Measurements from ENCODE around the gene MYZAP.

Gene MYZAP

DNA sequence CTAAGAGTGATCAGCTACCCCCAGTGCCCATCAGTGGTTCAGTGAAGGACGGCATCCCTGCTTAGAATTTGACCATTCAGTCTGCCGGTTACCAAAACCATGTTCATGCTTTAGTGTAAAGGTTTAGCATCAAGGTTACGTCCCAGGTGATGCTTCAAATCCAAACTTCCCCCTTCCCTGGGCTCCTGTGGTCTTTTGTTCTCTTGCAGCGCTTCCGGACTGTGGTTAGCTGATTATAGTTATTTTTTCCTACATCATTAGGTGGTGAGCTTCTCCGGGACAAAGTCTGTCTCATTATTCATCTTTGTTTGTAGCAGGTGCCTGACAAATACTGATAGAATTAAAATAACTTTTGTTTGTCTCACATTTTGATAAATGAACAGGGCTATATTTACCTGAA, 28.3 kb upstream of the MYZAP start:
- DNase-seq: no peak

DNA sequence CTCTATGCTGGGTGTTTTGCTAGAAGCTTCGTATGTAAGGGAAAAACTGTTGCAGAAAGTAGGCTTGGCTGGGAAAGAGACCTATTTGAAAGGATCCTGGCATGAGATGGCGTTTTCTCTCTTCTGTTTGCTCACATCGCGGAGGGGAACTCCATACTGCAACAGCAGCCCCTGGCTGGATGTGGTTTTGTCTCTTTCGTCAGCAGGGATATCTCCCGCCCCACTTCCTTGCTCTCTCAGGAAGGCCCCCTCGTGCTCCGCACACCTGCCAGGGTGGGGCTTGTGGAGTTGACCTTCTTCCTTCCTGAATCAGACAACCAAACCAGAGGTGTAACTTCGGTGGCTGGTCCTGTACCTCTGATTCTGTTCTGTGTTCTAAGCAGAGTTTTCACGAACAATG, 26.4 kb upstream of the MYZAP start:
- DNase-seq: no peak

DNA sequence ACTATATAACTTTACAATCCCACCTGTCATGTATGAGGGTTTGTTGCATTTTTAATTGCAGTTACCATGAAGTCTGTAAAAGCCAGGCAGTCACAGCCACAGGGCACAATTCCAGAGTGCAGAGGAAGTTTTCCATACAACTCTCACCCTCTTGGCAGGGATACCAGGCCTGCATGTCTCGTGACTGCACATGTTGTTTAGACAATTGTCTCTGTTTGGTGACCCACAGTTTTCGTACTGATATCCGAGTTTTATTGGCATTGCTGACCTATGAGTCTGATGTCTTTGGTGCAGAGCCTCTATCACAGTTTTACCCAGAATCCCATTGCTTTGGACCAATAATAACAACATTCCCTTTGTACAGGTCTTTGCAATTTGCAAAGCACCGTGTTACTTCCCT, 24.9 kb upstream of the MYZAP start:
- no peak for DNase-seq

DNA sequence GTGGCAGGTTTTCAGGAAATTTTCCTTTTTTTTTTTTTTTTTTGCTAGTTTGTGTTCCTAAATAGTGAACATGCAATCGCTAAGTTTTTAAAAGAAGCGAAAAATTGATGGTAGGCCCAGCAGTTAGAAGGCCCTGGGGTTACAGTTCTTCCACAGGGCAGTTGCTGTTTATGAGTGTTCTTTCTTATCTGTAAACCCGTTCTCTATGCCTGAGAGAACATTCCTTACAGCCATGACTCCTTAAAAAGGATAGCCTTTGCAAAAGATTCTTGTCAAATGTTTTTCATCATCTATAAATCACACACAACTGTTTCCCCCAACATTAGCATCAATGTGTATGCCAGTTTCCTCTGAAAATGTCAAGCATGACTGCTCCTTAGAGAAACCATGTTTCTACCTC, 23.8 kb upstream of the MYZAP start:
- DNase-seq: no peak

DNA sequence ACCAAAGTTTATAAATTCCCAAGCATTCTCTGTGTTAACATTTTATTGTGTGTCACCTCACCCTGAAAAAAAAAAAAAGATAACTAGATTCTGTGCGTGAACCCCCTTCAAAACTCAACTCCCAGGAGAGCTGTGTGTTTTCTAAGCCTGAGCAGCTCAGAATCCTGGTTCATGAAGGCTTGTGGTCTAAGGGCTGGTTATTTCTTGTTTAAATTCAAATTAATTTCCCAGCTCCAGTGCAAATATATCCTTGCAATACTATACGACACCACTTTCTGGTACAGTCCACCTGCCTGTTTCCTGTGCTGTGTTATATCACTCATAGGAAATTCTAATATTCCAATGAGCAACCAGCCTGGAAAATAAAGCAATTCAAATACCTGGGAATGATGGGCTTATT, 23.4 kb upstream of the MYZAP start:
- DNase-seq: no peak

DNA sequence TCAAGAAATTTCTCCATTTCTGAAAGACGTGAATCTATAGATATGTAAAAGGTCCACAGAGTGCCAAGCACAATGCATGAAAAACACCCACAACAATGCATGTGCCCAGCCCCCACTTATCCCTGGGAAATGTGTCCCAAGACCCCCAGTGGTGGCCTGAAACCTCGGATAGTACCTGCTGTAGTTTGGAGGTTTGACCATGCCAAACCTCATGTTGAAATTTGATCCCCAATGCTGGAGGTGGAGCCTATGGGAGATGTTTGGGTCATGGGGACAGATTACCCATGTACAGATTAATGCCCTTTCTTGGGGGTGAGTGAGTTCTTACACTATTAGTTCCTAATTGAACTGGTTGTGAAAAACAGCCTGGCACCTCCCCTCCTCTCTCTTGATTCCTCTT, 21.4 kb upstream of the MYZAP start:
- DNase-seq: no peak

DNA sequence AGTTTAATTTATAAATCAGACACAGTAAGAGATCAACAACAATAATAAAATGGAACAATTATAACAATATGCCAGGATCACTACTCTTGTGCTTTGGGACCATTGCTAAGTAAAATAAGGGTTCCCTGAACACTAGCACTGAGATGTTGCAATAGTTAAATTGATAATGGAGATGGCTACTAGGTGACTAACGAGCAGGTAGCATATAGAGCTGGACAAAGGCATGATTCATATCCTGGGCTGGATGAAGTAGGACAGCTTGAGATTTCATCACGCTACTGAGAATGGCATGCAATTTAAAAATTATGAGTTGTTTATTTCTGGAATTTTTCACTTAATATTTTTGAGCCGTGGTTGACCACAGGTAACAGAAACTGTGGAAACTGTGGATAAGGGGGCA, 20.7 kb upstream of the MYZAP start:
- no peak for DNase-seq

DNA sequence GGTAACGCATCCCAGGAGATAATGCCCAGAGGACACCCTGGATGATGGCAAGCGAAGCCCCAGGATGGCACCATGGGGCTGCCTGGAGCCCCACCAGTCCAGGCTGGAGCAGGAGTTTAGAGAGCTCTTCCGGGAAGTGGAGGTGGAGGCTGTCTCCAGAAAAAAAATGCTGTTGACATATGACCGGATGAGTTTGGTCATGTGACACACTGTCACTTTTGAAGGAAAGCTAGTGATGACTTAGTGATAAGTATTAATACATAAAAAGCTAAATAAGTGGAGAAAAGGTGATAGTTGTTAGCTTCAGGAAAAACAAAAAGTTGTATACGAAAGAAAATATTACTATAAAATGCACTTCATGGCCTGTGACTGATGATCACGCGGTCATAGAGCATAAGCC, 20.0 kb upstream of the MYZAP start:
- DNase-seq: no peak

DNA sequence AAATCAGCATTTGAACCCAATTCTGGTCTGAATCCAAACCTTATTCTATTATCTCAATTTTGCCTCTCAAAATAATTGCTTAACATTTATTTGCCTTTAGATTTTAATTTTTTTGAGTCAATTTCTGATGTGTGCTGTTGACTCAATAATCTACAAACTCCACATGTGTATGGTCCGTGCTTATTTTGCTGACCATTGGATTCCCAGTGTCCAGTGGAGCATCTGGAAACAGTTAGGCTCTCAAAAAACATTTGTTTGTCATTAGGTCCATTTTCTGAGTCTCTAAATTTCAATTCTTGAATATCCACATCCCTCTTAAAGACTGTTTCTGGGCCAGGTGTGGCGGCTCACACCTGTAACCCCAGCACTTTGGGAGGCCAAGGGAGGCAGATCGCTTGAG, 19.2 kb upstream of the MYZAP start:
- no peak for DNase-seq

DNA sequence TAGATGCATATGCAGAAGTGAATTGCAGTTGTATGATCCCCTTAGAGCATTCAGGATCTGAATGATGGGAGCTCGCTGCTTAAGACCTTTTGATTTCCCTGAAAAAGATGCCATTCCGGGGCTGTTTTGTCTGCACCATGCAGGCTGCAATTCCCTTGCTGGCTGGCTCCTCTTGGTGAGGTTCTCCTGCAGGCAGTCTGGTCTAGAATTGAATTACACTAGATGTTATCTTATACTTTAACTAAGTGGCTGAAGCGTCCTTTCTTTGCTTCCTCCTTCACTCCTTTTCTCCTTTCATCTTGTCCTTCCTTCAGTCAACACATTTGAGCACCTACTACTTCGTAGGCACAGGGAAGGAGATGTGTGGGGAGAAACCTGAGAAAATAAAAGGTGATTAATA, 18.6 kb upstream of the MYZAP start:
- DNase-seq: no peak

DNA sequence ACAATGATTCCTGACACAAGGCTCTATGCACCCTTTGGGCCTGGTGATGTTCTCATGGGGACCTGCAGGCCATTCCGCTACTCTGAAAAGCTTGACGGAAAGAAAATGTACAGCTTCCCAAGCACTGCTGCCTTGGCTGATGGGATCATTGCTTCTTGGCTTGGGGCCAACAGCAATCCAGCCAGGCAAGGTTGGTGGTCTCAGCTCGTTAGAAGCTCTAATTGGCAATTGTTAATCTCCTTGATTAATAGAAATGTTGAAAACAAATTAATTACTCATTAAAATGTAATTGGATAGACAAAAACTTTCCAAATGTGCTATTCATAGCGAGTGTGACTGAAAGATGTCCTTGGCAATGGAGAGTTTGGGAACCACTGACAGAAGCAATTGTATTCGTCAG, 16.3 kb upstream of the MYZAP start:
- DNase-seq: no peak

DNA sequence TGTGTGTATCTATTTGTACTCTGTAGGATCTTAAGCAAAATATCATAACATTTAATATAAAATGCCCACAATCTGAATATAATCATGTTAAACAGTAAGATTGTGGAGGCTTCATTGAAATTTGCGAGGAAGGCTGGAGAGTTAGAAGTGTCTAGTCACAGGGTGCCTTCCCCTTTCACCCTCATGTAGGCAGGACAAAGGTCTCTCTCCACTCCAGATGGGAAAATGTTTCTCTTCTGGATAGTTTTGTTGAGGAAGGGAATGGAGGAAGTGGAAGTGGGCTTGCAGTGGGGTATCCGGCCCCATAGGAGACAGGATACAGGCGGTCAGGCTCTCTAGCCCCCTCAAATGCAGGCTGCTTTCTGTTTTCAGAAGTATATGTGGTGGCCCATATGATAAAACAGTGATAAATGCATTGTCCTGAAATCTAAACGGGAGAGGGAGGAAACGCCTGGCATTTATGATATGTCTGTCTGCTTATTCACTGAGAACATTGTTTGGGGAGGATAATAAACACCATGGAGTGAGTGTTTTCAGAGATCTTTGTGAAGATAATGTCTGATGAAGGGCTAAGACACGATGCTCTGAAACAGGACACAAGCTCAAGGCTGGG, 13.3 kb upstream of the MYZAP start:
- DNase-seq: no peak

DNA sequence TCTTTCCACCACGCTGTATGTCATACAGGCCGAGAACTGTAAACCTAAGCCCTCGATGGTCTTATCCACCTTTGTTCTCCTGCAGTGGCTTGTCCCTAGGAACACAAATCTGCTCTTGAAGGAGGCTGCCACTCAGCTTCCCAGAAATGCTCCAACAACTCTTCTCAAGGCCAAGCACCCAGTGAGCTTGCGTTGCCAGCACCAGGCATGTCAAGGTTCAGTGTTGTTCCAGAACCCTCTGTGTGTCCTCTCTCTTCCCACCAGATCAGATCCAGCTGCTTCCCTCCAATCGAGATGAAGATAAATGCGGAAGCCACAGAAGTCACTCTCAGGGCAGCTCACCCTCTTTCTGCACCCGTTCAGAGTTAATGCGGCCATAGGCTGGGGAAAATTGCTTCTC, 11.3 kb upstream of the MYZAP start:
- DNase-seq: no peak

DNA sequence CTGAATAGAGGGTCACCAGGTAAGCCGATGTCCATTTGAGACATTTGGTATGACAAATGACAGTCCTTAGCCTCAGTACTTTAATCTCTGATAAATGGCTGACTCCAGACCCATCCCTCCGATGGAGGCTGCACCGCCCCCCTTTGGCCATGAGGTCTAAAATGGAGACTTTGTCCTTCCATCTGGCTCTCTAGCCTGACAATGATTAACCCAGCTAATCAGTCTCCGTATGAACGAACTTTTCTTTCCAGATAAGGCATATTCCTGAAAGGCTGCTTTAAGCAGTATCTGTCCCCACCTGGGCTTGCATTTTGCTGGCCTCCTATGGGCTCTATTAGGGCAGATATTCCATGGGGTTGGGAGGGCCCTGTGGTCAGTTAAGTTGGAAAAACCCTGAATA, 10.8 kb upstream of the MYZAP start:
- DNase-seq: no peak

DNA sequence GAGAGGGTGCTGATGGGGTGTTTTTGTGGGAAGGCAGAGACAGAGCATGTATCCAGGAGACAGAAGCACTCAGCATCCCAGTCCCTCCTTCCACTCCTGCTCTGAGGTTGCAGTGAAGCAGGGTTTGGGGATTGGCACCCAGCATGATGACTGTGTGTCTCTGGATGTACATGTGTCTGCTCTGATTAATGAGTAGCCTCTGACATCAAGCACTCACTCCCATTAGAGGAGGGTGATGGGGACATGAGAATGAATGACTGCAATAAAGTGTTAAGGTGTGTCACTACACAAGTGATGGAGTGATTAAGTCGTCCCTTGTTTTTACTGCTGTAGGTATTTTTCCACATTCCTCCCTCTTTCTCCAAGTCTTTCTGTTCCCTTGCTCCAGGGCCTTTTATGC, 9.6 kb upstream of the MYZAP start:
- no peak for DNase-seq

DNA sequence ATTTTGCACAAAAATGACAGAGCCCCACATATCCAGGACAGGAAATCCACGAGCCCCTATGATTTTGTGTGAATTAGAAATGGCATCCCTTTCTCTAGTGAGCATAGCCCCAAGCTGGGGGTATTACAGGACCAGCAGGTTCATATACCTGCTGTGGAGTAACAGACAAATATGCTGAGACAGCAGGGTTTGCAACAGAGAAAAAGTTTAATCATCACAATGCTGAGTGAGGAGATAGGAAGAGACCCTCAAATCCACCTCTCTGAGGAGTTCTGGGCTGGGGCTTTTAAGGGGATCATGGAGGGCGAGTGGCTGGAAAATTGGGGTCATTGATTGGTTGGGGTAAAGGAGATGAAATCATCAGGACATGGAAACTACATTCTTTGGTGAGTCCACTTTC, 8.4 kb upstream of the MYZAP start:
- no peak for DNase-seq

DNA sequence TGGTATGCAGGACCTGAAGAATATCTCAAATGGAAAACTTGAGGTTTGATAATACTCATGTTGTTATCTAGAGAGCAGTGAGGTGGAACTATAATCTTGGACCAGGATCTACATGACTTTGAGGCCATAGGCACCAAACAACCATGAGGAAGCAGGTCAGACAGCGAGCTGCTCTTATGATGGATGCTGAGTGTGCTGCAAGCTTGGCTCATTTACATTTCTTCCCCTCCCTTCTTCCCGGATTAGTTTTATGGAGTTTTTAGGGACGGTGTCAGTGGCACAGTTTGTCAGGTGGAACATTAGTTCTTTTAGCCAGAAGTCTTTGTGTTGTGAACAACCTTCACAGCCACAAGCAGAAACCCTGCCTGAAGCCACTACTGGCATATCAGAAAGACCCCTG, 8.0 kb upstream of the MYZAP start:
- DNase-seq: no peak

DNA sequence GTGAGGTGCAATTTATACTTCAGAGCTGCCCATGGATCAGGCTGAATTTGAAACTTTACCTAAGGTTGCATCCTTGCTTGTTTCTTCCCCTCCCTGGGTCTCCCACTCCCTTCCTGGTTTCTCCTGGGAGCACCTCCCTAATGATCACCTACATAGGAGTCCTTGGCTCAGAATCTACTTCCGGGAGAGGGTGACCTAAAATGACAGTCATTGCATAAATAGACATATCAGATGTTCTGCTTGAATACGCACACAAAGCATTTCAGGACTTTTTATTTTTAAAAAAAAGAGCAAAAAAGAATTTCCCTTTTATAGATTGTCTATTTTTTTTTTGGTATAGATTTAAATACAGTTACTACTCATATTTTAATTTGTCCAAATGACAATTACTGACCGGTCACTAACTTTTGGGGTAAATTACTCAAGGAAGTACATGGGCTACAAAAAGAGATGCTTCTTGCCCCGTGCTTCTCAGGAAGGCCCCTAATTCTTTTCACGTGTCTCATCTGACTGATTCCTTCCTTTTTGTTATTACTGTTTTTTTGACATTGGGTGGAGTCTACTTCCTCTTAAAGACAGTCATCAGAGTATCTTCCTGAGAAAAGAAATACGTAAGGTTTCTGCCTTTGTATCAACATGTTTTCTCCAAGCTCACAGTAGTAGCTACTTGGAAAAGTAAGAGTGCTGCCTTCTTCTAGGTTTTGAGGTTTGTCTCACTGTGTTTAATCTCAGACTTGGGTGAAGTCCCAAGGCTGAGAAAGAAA, 4.9 kb upstream of the MYZAP start:
- DNase-seq: no peak

DNA sequence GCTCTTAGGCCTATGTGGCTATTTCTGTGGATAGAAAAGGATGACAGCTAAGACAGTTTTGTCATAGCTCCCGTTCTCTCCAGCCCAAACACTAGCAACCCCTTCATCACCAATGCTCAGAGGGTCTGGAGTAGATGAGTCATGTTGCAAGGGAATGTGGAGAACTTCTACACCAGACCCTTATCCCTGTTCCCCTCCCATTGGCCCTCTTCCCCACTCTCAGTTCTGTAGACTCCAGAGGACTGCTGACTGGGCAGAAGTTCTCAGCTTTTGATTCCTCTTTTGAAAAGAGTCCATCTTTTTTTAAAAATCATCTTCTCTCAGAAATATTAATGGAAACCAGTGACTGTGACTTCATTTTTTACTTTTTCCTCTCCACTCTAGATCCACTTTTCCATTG, 2.4 kb upstream of the MYZAP start:
- no peak for DNase-seq

DNA sequence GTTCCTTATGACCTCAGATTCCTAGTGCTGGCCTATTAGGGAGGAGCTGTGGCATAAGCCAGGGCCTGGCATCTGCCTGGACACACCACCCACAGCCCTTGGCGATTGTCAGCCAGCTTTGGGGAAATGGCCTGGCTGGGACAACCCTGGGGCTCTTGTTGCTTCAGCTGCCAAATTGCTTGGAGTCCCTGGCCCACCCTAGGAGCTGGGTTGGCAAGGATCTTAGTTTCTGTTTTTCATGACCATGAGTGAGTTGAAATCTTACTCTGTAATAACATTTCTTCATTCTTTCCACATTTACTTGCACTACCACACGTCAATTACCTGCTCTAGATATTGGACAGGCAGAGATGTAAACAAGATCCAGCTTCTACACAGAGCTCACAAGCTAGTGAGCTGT, 1.9 kb upstream of the MYZAP start:
- no peak for DNase-seq

DNA sequence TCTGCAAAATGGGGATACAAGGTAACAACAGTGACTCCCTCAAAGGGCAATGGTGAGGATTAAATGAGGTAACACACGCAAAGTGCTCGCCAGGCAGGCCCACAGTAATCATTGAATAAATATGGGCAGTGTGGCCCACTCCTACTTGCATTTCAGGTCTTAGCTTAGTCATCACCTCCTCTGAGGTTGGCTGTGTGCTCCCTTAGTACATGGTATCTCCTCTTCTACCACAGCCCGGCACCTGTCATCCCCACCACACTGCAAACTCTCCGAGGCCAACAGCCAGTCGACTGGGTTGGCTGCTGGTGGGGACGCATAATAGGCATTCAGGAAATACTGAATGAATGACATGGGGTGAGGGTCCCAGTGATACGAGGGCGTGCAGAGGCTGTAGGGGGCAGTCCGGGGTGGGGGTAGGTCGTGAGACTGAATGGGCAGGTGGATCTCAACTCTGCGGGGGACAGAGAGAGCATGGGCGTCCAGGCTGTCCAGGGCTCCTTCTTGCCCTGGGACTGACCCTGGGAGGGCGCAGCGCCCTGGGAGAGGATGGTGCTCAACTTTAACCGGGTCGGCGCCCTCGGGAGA, 375 bp upstream of the MYZAP start:
- no peak for DNase-seq

DNA sequence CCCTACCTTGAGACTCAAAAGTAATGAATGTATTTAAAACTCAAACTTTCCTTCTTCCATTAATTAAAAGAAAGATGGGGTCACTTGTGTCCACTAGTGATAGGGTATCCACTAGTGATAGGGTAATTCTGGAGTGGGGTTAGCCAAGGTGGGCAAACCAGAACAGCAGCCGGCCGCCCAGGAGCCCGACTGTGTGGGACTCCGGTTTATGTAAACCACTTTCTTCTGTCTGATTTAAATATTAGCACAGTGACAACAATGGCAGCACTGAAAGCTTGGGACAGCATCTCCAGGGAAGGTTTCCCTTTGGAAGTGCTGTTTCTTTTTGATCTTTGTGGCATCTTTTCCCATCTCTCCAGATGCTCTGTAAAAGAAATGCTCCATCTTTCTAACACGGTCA, 722 bp downstream of the MYZAP start:
- DNase-seq: no peak

DNA sequence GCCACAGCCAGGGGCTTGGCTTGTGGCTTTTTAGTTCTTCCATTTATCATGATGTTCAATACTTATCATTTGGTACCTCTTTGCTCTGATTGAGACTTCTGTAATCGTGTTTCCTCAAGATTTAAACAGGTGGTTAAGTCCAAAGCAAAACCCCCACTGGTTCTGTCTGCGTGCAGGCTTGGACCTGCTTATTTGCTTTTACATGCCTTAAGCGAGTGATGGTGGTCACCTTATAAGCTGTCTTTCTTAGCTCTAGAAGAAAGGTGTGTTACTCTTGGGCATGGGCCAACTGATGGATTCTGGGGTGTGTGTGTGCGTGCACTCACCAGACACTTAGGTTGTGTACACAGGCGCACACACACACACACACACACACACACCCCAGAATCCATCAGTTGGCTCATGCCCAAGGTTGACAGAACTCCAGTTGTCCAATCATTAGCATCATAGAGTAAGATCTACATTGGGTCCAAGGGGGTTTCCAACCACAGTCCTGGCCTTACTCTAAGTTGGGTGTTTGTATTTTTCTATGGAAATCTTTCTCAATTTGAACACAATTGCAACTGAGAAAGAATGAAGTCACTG, 1.2 kb downstream of the MYZAP start:
- DNase-seq: no peak

DNA sequence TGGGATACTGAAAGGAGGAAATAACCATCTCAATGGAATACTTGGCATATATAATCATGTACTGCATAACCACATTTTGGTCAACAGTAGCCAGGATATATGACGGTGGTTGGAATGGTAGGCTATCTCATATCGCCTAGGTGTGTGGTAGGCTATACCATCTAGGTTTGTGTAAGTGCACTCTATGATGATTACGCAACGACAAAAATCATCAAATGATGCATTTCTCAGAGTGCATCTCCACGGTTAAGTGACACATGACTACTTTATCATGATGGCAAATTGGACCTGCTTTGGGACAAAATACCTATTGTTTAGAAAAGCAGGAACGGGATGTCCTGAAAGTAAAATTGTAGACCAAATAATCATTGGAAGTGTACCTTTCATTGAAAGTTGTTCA, 2.8 kb downstream of the MYZAP start:
- DNase-seq: no peak

Measured in DMS79 (cell line).